ENCODE measurements around the gene MTUS2.

The MTUS2 gene

GRCh38 chr13:29525757-29526156 lies 705.6 kb downstream of the MTUS2 start:
- TF ChIP-seq CTCF (IDR thresholded peaks at IDR 0.05; ENCODE audit: low read depth, low read length, missing control alignments), result no peak
- no peak overlapping the region for H3K4me3 ChIP-seq (replicated peaks; ENCODE audit: low read depth, low read length)

GRCh38 chr13:29526741-29527140 lies 706.6 kb downstream of the MTUS2 start:
- no peak for DNase-seq (ENCODE audit: extremely low read depth, low read depth)
- TF ChIP-seq CTCF (IDR thresholded peaks at IDR 0.05; ENCODE audit: low read depth, low read length, missing control alignments), result no peak
- H3K4me3 ChIP-seq (replicated peaks; ENCODE audit: low read depth, low read length), result no peak overlapping the region

More at GRCh38 chr13:29525757-29526156, 705.6 kb downstream of the MTUS2 start:
- no peak for DNase-seq (ENCODE audit: extremely low read depth, low read depth)

GRCh38 chr13:29527511-29527910 lies 707.4 kb downstream of the MTUS2 start:
- H3K4me3 ChIP-seq (replicated peaks; ENCODE audit: low read depth, low read length), result no peak overlapping the region
- no peak for TF ChIP-seq CTCF (IDR thresholded peaks at IDR 0.05; ENCODE audit: low read depth, low read length, missing control alignments)
- no peak for DNase-seq (ENCODE audit: extremely low read depth, low read depth)

GRCh38 chr13:29527916-29528315 lies 707.8 kb downstream of the MTUS2 start:
- H3K4me3 ChIP-seq (replicated peaks; ENCODE audit: low read depth, low read length), result no peak overlapping the region
- no peak for TF ChIP-seq CTCF (IDR thresholded peaks at IDR 0.05; ENCODE audit: low read depth, low read length, missing control alignments)
- no peak for DNase-seq (ENCODE audit: extremely low read depth, low read depth)

- DNase-seq (ENCODE audit: extremely low read depth, low read depth), result no peak
- TF ChIP-seq CTCF (IDR thresholded peaks at IDR 0.05; ENCODE audit: low read depth, low read length, missing control alignments), result no peak
- H3K4me3 ChIP-seq (replicated peaks; ENCODE audit: low read depth, low read length), result no peak overlapping the region
Observed at GRCh38 chr13:29529754-29530153, 709.6 kb downstream of the MTUS2 start.

GRCh38 chr13:29530901-29531300 lies 710.8 kb downstream of the MTUS2 start:
- H3K4me3 ChIP-seq (replicated peaks; ENCODE audit: low read depth, low read length), result no peak overlapping the region
- no peak for DNase-seq (ENCODE audit: extremely low read depth, low read depth)
- no peak for TF ChIP-seq CTCF (IDR thresholded peaks at IDR 0.05; ENCODE audit: low read depth, low read length, missing control alignments)

- TF ChIP-seq CTCF (IDR thresholded peaks at IDR 0.05; ENCODE audit: low read depth, low read length, missing control alignments), result no peak
- H3K4me3 ChIP-seq (replicated peaks; ENCODE audit: low read depth, low read length), result no peak overlapping the region
- no peak for DNase-seq (ENCODE audit: extremely low read depth, low read depth)
Observed at GRCh38 chr13:29532116-29532515, 712.0 kb downstream of the MTUS2 start.

Measured in HFF-Myc (cell line).